ENCODE data around the gene PEX5L. TPM values are rescaled to one million over a fixed set of nuclear protein-coding genes. Genes with fewer than 3 reads are reported as not detected.

Gene PEX5L
- total RNA-seq, 1 experiment from 2014 or later, result 3.2 TPM

GRCh38 chr3:179797192-179797591 is 239.5 kb downstream of the PEX5L start:
- no peak for ATAC-seq
- H3K27ac Mint-ChIP-seq, result no peak overlapping the region
- H3K27me3 Mint-ChIP-seq (ENCODE audit: low read depth), result no peaks in the 10 kb centered on the region
- ChIA-PET CTCF (interaction anchor here (0.8 kb wide), 1 partner anchor 29 kb away, joined by 4 read pairs; no protein-coding TSS in a partner anchor), POLR2A (no interaction called here)
- no peak for TF ChIP-seq CTCF (IDR thresholded peaks at IDR 0.05)
- TF ChIP-seq ZNF512 (CRISPR knock-in tag; IDR thresholded peaks at IDR 0.05; ENCODE audit: borderline replicate concordance), result no peak
- TF ChIP-seq SP1 (CRISPR knock-in tag; conservative IDR thresholded peaks at IDR 0.05), result no peak
- TF ChIP-seq SMAD4 (CRISPR knock-in tag; IDR thresholded peaks at IDR 0.05), result no peak
- no peak for TF ChIP-seq ZNF317 (CRISPR knock-in tag; IDR thresholded peaks at IDR 0.05; ENCODE audit: borderline replicate concordance, low read depth)
- TF ChIP-seq E2F1 (CRISPR knock-in tag; IDR thresholded peaks at IDR 0.05), result no peak
- TF ChIP-seq AR (CRISPR knock-in tag; IDR thresholded peaks at IDR 0.05), result no peak
- no peak for TF ChIP-seq HMGA2 (CRISPR knock-in tag; IDR thresholded peaks at IDR 0.05)
- no peak for TF ChIP-seq GRHL2 (CRISPR knock-in tag; IDR thresholded peaks at IDR 0.05; ENCODE audit: insufficient replicate concordance, severe bottlenecking)
- TF ChIP-seq ATF1 (CRISPR knock-in tag; IDR thresholded peaks at IDR 0.05), result no peak
- no peak for TF ChIP-seq ZBTB21 (CRISPR knock-in tag; IDR thresholded peaks at IDR 0.05; ENCODE audit: borderline replicate concordance)
- no peak for TF ChIP-seq NR3C1 (CRISPR knock-in tag; conservative IDR thresholded peaks at IDR 0.05; ENCODE audit: low read depth)
- no peak for TF ChIP-seq IRF1 (CRISPR knock-in tag; IDR thresholded peaks at IDR 0.05)
- no peak for TF ChIP-seq ZNF423 (CRISPR knock-in tag; IDR thresholded peaks at IDR 0.05)
- TF ChIP-seq E2F5 (CRISPR knock-in tag; IDR thresholded peaks at IDR 0.05), result no peak
- no peak for TF ChIP-seq FOXP4 (CRISPR knock-in tag; IDR thresholded peaks at IDR 0.05)
- no peak for TF ChIP-seq ZMAT4 (CRISPR knock-in tag; IDR thresholded peaks at IDR 0.05)
- TF ChIP-seq ATF6 (CRISPR knock-in tag; IDR thresholded peaks at IDR 0.05), result no peak
- H3K4me1 Mint-ChIP-seq, result no peaks in the 10 kb centered on the region
- DNase-seq (ENCODE audit: low spot score), result no peak
- no peaks in the 10 kb centered on the region for H3K36me3 Mint-ChIP-seq
- no peaks in the 10 kb centered on the region for H3K9me3 Mint-ChIP-seq
- H3K4me3 Mint-ChIP-seq, result no peak overlapping the region

Measured in WTC11 (cell line).